GM19372 (cell line): ENCODE results near the gene PRICKLE2.

Source experiments
- ATAC-seq: cut with Tn5 transposase; IDR thresholded peaks from one replicate; pipeline ENCODE4 v1.9.1; 2021; ENCODE audit warnings: mild to moderate bottlenecking, low read depth, moderate library complexity; ENCODE audit not compliant: unreplicated experiment

The PRICKLE2 gene

DNA sequence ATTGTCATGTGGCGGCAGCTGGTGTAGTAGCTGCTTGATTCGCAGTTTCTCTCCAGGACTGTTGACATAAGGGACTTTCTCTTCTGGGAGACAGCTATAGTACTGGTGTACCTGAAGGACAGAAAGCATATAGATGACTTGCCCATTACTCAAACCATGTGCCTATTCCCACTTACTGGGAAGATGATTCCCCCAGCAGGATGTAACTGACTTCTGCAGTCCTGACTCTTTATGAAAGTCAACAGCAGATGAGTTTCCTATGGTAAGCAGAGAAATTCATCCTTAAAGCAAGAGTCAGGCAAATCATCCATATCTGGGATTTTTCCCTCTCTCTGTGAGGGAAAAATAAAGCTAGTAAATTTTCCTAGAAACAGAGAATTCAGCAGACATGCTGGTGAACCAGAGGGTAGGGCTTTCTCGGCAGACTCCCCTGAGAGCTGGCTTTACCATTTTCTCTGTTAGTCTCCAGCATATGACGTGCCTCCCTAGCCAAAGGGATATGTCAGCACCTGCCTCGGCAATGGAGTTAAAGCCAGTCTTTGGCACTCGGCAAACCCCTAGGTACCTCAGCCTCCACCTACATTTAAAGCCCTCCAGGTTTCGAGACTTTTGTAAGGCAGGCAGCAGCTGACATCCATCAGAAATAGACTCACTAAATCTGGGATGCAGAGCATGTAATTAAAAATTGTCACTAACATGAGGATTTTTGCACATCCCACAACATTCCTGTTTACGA, 62.1 kb downstream of the PRICKLE2 start:
- no peak for ATAC-seq

DNA sequence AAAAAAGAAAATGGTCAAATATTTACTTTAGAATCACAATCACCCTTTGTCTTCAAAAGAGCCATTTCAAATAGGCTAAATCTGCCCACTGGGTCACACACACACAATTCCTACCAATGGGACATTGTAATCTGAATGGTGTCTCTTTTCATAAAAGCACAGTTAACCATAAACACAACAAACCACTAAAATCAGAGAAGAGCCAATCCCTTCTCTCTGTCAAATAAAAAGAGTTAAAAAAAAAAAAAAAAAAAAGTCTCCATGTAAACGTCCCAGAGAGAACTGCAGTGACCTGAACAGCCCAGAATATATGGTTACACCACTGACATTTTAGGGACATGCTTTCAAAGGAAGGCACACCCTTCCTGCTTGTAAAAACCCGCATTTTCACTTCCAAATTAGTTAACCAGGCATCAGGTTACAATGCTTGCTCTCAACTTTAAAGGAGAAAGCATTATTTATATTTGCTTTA, 63.7 kb downstream of the PRICKLE2 start:
- ATAC-seq: no peak

DNA sequence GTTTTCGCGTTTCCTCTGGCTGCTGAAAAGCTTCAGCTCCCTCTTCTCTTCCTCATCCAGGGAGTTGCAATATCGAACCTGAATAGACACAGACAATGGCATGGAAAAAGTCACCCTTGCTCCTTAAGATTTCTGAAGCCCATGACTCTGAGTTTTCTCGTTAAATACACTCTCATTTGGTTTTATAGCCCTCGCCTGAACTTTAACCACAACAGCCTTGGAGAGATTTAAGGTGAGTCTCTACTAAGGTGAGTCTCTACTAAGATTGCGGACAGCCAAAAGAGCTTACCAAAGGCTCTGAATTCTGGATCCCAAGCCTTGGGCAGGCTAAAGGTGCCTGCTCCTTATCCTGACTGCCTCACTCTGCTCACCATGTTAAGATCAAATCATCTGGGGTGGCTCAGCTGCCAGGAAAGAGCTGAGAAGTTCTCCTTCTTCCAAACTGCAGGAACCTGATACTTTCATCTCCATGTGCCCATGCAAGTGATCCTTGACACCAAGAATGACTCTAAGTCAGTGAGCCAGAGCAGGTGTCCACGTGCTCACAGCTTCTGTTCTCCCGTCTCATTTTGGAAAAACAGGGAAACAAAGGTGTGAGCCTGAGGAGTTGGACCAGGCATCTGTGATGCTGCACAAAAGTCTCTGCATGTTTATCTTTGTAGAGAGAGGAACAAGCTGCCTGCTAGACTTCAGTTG, 65.1 kb downstream of the PRICKLE2 start:
- no peak for ATAC-seq

DNA sequence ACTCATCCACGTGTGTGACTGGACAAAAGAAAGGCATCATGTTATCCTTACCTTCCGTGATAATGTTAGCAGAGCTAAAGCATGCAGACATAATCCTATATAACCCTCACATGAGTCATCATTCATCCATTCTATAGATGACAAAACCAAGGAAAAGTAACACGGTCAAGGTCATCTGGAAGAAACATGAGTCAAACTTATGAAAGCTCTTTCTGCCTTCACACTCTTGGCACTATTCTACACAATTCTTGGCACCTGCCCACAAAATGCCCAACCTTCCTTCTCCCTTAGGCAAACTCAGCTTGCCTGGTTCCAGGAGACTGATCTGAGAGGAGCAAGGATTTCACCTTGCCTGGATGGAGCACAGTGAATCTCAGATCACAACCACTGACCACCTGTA, 66.9 kb downstream of the PRICKLE2 start:
- no peak for ATAC-seq

DNA sequence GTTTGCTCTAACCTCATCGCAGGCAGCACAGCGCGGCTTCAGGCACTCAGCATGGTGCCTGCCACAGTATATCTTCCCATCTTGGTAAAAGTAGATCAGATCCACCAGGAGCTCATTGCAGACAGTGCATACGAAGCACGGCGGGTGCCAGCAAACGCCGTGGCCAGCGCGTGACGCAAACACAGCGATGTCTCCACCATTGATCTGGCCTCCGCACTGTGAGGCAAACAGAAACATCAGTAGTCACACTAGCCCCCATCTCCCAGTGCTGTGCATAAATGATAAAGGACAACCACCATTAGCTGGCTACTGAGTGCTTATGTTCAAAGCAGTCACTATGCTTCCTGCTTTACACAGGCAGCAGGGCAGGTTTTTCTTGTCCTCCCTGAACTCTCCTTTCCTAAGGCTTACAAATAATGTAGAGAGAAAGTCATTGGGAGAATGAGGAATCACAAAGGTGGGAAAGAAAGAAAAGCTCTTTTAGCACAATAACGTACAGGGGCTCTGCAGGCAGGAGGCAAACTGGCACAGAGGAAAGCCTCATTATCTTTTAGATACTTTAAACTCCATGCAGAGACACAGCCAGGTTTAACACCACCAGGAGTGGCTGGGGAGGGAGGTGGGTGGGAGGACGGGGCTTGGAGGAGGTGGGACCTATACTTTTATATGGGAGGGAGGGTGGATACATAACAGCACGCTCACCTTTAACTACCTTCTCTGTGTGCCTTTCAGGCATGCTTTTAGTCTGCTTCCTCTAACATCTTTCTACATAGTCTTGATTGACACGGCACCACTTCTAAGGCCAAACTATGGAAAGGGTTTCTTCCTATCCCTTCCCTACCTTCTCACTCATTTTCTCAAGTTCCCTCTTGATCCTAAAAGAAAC, 67.9 kb downstream of the PRICKLE2 start:
- ATAC-seq: no peak

DNA sequence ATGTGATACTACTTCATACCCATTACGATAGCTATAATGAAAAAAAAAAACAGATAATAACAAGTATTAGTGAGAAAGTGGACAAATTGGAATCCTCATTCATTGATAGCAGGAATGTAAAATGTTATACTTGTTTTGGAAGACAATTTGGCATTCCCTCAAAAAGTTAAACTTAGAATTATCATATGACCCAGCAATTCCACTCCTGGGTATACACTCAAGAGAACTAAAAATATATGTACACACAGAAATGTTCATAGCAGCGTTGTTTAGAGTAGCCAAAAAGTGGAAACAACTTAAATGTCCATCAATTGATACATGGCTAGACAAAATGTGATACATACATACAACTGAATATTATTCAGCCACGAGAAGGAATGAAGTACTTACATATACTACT, 69.9 kb downstream of the PRICKLE2 start:
- no peak for ATAC-seq

DNA sequence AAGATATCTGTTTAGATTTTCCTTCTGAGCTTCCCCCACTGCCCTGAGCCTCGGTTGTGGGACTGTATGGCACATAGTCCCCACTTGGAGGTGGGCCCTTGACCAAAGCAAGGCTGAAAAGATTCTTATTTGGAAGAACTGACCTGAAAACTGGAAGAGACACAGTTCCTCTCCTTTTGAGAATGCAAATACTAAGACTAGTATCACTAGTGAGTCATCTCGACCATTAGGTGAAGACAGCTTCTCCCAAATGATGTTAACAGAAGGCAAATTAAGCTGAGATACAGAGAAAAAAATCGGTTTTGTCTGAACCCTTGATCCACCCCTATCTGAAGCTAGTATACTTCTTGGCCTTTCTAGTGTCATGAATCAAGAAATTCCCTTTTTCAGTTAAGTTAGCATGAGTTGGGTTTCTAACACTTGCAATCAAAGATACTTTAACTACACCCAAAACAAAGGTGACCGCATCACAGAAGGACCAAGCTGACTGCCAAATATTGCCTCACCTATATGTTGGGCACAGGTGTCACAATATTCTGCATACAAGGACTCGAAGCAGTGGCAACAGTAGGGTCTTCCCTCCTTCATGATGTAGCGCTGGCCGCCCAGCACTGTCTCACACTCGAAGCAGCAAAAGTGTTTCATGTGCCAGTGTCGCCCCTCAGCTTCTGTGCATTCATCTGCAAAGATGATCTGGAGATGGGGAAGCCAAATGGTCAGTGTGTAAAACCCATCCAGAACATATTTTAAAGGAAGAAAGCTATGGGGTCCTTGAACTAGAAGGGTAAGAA, 72.4 kb downstream of the PRICKLE2 start:
- no peak for ATAC-seq

DNA sequence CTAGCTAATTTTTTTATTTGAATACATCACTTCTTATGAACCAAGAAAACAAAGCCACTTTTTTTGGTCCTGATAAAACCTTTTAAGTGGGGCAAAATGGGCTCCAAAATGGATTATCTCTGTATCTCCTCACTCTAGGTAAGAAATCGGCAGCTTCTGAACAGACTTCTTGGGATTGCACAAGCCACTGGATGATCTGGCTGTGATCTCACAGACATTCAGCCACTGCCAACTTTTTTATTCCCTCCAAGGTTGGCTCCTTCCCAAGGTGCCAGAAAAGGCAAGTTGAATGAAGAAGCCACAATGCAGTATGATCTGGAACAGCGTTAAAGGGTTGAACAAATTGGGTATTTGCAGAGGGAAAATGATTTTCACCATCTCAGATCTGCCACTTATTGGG, 73.2 kb downstream of the PRICKLE2 start:
- no peak for ATAC-seq

DNA sequence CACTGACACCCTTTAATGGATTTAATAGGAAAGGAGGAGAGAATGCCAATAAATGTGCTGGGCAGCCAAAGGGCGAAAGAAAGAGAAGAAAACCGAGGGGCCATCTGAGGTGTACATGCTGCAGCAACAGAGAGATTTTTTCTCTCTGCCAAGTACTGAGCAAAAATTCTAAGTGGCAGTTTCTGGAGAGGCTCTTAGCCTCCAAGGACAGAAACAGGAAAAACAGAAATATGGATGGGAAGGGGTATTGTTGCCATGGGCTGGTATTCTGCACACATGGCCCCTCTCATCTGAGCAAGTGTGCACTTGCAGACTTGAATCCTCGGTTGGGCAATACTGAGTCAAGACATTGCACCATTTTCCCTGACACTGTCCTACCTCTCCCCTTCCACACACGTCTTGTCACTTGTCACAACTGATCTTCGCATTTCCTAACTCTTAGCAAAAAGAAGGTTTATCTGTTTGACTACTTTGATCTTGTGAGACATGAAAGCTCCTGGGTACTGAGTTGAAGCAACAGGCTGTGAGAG, 73.9 kb downstream of the PRICKLE2 start:
- no peak for ATAC-seq

DNA sequence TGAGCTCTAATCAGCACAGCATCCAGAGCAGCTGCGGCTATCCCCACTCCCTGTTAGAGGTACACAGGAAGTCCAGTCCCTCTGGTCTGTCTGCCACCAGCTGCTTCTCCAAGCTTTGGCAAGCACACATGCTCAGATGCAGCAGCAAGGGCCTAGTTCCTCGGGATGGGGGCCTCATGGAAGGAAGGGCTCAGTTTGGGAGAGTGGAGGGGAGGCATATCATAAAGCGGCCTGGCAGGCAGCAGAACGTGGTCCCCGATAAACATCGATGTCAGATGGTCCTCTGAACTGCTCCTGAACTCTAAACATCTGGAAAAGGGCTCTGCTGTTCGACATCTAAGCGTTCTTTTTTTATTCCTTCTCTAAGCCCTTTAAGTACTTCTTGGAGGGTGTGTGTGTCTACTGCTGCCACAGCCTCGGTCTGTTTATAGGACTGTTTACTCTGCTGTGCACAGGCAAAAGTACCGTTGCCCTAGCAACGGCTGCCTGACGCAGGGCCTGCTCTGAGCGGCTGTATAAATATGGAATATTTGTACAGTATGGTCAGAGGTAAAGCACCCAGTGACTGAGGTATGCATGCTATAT, 74.6 kb downstream of the PRICKLE2 start:
- no peak for ATAC-seq

DNA sequence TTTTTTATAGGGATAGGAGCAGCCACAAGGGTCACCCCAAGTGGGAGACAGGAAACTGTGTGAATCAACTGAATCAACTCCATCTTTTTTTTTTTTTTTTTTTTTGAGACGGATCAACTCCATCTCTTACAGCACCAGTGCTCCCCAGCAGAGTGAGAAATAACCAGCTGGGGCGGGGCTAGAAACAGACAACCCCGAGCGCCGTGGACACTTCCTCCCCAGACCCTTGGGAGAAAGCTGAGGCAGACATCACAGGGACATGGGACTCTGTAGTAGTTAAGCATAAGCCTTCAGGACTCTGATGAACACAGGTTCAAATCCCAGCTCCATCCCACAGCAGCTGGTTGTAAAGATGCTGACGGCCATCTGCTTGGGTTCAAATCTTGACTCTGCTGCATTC, 75.4 kb downstream of the PRICKLE2 start:
- no peak for ATAC-seq

DNA sequence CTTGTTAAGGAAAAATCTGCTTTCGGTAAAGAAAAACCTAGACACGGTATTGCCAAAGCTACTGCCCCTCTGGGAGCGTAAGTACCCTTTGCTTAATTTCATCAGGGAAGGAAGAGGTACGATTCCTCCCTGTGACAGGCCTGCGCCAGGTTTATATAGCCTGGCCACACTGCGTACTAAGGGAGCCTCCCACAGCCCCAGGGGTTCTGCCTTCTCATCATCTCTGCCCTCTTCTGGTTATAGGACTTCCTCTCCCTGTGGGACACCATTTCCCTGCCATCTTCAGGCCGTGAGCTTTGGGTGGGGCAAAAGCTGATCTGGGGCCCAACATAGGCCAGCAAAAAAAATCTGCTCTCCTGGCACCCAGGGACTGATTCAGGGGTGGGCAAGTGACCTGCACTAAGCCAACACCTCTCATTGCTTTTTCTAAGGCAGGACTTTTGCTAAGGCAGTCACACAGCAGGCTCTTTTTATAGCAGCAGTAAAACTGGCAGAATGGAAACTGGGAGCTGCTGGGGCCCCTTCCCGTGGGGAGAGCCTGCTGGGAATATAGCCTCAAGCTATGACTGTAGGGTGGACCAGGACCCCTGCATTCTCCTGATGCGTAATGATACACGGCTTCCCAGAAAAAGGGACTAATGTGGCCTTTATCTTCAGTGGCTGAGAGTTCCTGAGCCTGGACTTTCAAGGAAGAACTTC, 76.2 kb downstream of the PRICKLE2 start:
- ATAC-seq: no peak

DNA sequence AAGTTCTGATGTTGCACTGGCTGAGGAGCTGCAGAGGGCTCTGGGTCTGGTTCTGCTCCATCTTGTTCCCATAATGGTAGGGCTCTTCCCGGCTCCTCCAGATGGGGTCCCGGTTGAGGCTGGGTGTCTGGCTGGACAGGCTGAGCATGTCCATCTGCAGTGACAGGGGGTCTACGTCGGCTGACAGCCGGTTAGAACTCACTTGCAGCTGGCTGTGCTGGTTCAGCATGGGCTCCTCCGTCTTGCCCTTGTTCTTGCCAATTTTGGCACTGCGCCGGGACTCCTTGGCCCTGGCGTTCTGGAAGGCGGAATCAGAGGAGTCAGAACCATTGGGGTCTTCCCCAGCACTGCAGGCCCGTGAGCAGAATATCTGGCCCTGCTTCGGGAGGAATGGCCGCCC, 78.1 kb downstream of the PRICKLE2 start:
- no peak for ATAC-seq

DNA sequence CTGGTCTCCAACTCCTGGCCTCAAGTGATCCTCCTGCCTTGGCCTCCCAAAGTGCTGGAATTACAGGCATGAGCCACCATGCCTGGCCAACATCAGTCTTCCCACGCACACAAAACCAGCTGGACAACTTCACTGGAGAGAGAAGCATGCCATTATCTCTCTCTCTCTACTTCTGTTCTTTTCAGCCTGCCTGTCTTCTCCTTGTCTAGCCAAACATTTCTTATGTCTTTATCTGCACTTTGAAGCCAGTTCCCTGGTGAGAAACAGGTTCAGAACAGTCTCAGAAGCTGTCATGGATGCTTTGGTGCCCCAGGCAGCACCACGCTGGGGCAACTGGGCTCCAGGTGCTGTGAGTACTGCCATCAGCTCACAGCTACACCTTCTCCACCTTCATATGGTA, 79.8 kb downstream of the PRICKLE2 start:
- no peak for ATAC-seq

DNA sequence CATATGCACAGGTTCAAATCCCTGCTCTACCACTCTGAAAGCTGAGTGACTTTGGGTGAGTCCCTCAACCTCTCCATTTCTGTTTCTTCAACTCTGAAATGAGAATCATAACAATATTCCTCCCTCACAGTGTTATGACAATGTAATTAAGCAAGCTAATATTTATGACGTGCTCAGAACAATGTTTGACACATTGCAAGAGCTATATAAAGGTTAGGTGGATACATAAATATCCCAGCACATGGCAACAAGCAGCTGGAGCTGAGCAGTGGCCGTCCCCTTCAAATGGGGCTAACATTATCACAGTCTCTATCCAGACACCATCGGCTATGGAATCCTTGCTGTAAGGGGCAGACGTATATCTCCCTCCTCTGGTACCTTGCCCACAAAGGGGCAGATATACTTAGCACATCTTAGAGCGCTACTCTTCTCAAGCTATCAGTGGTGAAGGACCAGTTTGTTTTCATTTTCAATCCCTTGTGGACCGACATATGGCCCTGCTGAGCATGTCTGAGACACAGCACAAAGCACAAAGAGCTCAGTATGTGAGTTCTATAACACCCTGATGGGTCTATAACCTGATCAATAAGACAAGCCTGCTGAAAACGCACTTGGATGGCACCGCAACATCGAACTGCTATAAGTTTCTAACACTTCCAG, 80.9 kb downstream of the PRICKLE2 start:
- no peak for ATAC-seq

DNA sequence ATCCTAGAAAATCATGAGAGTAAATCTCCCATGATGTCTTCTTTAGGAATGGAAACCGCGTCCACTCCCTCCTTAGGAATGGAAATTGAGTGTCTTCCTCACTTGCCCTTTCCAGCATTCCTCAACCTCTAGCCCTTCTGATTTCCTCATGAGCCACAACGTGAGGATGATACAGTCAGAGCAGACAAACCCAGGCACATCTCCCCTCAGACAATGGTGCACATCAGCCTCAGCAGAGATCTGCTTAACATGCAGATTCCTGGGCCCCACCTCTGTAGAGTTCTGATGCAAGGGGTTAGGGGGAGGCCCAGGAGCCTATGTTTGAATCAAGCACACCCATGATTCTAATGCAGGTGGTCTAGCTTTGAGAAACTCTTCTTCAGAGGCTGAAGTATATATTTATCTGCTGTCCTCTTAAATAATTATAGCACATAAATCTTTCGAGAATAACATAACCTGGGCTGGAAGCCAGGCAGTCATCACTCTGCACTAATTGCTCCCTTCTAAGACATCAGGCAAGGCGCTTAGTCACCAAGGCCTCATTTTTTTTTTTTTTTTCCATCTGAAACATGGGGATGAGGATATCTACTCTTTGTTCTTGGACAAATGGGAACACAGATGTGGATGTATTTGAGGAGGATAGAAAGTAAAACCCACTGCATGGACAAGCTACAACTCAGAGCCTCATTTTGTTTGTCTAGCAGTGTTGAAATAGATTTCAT, 81.7 kb downstream of the PRICKLE2 start:
- no peak for ATAC-seq

DNA sequence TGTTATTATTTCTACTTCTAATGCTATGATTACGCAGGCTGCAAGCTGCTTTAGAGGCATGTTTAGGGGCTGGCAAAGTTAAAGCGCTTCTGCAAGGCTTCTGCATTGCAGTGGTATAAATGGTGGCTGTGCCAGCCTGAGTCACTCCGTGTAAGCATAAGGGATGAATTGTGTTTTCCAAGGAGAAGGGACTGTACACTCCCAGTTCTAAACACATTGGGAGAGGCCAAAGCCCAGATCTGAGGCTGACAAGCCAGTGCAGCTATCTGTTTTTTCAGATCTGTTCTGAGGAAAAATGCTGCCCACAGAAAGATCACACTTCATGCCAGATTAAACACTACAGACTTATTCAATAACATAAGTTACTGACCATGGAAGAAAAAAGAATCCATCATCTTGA, 83.8 kb downstream of the PRICKLE2 start:
- ATAC-seq: no peak

DNA sequence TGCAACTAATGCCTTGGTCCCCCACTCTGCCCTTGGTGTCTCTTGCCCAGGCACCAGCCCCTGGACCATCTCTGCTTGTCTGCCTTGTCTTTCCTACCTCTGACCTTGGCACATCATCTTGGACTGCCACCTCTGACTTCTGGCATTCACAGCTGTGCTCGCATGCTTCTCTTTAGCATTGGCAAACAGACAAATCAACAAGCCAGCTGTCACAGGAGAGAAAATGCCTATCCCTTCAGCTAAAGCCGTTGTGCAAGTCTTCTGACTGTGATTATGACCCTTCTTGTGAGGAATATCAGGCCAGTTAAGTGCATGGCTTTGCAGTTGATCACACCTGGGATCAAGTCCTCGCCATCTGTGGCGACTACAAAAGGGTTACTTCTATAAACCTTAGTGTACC, 84.6 kb downstream of the PRICKLE2 start:
- no peak for ATAC-seq
